SK-N-SH treated with all-trans-retinoic acid at 6 μM for 48 hours (cell line): ENCODE data around the gene KRT36.

Source experiments
- ATAC-seq: fragments of 200-7000 bp; cut with Tn5 transposase; 3 replicates; pipeline ENCODE4 v1.9.1; 2020; ENCODE audit warnings: mild to moderate bottlenecking, moderate library complexity
- ARNTL ChIP-seq: fragments of 450-650 bp; formaldehyde crosslinking; IDR thresholded peaks from 2 replicates; pipeline ENCODE4 v1.5.0; 2020; ENCODE audit warnings: low read depth, mild to moderate bottlenecking, moderate library complexity, borderline replicate concordance
- BACH2 ChIP-seq: fragments of 250-450 bp; sonication (Bioruptor Pico); IDR thresholded peaks from 2 replicates; pipeline ENCODE4 v1.9.0; 2021; ENCODE audit warnings: mild to moderate bottlenecking, borderline replicate concordance
- CREB5 ChIP-seq: fragments of 250-450 bp; sonication (Bioruptor Pico); IDR thresholded peaks from 2 replicates; pipeline ENCODE4 v1.5.1; 2020; ENCODE audit warnings: low read depth, mild to moderate bottlenecking, moderate library complexity
- CSDC2 ChIP-seq: fragments of 250-450 bp; sonication (Bioruptor Pico); IDR thresholded peaks from 2 replicates; pipeline ENCODE4 v1.5.0; 2020; ENCODE audit warnings: mild to moderate bottlenecking, moderate library complexity
- CSRNP3 ChIP-seq: fragments of 250-450 bp; sonication (Bioruptor Pico); IDR thresholded peaks from 2 replicates; pipeline ENCODE4 v1.5.1; 2021; ENCODE audit warnings: mild to moderate bottlenecking, moderate library complexity
- GLIS3 ChIP-seq: fragments of 250-450 bp; sonication (Bioruptor Pico); IDR thresholded peaks from 2 replicates; pipeline ENCODE4 v1.5.0; 2020; ENCODE audit warnings: mild to moderate bottlenecking, moderate library complexity
- ISL1 ChIP-seq: fragments of 250-450 bp; sonication (Bioruptor Pico); IDR thresholded peaks from 2 replicates; pipeline ENCODE4 v2.1.2; 2022; ENCODE audit warnings: mild to moderate bottlenecking, moderate library complexity
- OSR1 ChIP-seq: fragments of 250-450 bp; sonication (Bioruptor Pico); IDR thresholded peaks from 2 replicates; pipeline ENCODE4 v1.8.0; 2022; ENCODE audit warnings: moderate library complexity, mild to moderate bottlenecking, inconsistent platforms
- PPARA ChIP-seq: fragments of 250-450 bp; sonication (Bioruptor Pico); IDR thresholded peaks from 2 replicates; pipeline ENCODE4 v1.5.0; 2020; ENCODE audit warnings: mild to moderate bottlenecking, borderline replicate concordance
- SNAI2 ChIP-seq: fragments of 250-450 bp; sonication (Bioruptor Pico); IDR thresholded peaks from 2 replicates; pipeline ENCODE4 v1.5.0; 2020; ENCODE audit warnings: mild to moderate bottlenecking, moderate library complexity
- TCF4 ChIP-seq: fragments of 250-450 bp; sonication (Bioruptor Pico); IDR thresholded peaks from 2 replicates; pipeline ENCODE4 v1.8.0; 2021; ENCODE audit warnings: mild to moderate bottlenecking, moderate library complexity, borderline replicate concordance
- TOX ChIP-seq: fragments of 250-450 bp; sonication (Bioruptor Pico); IDR thresholded peaks from 2 replicates; pipeline ENCODE4 v1.8.0; 2021; ENCODE audit warnings: mild to moderate bottlenecking, moderate library complexity, borderline replicate concordance
- TSHZ2 ChIP-seq: fragments of 250-450 bp; sonication (Bioruptor Pico); IDR thresholded peaks from 2 replicates; pipeline ENCODE4 v1.5.0; 2020; ENCODE audit warnings: mild to moderate bottlenecking, moderate library complexity
- ZC3H10 ChIP-seq: fragments of 250-450 bp; sonication (Bioruptor Pico); IDR thresholded peaks from 2 replicates; pipeline ENCODE4 v1.5.1; 2021; ENCODE audit warnings: mild to moderate bottlenecking, moderate library complexity
- ZFP3 ChIP-seq: fragments of 250-450 bp; sonication (Bioruptor Pico); IDR thresholded peaks from 2 replicates; pipeline ENCODE4 v1.5.0; 2020; ENCODE audit warnings: mild to moderate bottlenecking, moderate library complexity
- ZFP30 ChIP-seq: fragments of 450-650 bp; formaldehyde crosslinking; IDR thresholded peaks from 2 replicates; pipeline ENCODE4 v1.5.0; 2022; ENCODE audit warnings: mild to moderate bottlenecking, moderate library complexity
- ZNF565 ChIP-seq: fragments of 450-650 bp; formaldehyde crosslinking; conservative IDR thresholded peaks from 2 replicates; pipeline ENCODE4 v1.5.0; 2020; ENCODE audit warnings: low read depth, mild to moderate bottlenecking, moderate library complexity
- ZNF8 ChIP-seq: fragments of 450-650 bp; formaldehyde crosslinking; IDR thresholded peaks from 2 replicates; pipeline ENCODE4 v1.5.0; 2020; ENCODE audit warnings: mild to moderate bottlenecking, moderate library complexity
- TF ChIP-seq, protein P1 (sequence below): fragments of 250-450 bp; sonication (Bioruptor Pico); IDR thresholded peaks from 2 replicates; pipeline ENCODE4 v1.8.0; 2021; ENCODE audit warnings: low read depth, mild to moderate bottlenecking, moderate library complexity, borderline replicate concordance

KRT36 gene

GRCh38 chr17:41523225-41523593 is 33.5 kb upstream of the KRT36 start:
- ATAC-seq: no peak
- TF ChIP-seq BACH2 (no peak), ZFP3 (CRISPR knock-in tag) (no peak), TCF4 (CRISPR knock-in tag) (no peak), OSR1 (CRISPR knock-in tag) (no peak), ZNF8 (CRISPR knock-in tag) (no peak), TSHZ2 (no peak)

GRCh38 chr17:41522301-41523224 is 32.9 kb upstream of the KRT36 start:
- ATAC-seq: no peak
- TF ChIP-seq PPARA (CRISPR knock-in tag): no peak
- TF ChIP-seq TSHZ2: no peak
- TF ChIP-seq CSRNP3 (CRISPR knock-in tag): no peak
- no peak for TF ChIP-seq OSR1 (CRISPR knock-in tag)
- no peak for TF ChIP-seq CSDC2
- TF ChIP-seq ISL1 (CRISPR knock-in tag): no peak
- no peak for TF ChIP-seq BACH2
- no peak for TF ChIP-seq CREB5 (CRISPR knock-in tag)
- TF ChIP-seq ZNF565 (CRISPR knock-in tag): no peak
- no peak for TF ChIP-seq ARNTL
- no peak for TF ChIP-seq TOX (CRISPR knock-in tag)
- TF ChIP-seq, protein P1, sequence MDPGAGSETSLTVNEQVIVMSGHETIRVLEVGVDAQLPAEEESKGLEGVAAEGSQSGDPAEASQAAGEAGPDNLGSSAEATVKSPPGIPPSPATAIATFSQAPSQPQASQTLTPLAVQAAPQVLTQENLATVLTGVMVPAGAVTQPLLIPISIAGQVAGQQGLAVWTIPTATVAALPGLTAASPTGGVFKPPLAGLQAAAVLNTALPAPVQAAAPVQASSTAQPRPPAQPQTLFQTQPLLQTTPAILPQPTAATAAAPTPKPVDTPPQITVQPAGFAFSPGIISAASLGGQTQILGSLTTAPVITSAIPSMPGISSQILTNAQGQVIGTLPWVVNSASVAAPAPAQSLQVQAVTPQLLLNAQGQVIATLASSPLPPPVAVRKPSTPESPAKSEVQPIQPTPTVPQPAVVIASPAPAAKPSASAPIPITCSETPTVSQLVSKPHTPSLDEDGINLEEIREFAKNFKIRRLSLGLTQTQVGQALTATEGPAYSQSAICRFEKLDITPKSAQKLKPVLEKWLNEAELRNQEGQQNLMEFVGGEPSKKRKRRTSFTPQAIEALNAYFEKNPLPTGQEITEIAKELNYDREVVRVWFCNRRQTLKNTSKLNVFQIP: no peak
- TF ChIP-seq TCF4 (CRISPR knock-in tag): no peak
- no peak for TF ChIP-seq SNAI2 (CRISPR knock-in tag)
- TF ChIP-seq ZNF8 (CRISPR knock-in tag): no peak

DNA sequence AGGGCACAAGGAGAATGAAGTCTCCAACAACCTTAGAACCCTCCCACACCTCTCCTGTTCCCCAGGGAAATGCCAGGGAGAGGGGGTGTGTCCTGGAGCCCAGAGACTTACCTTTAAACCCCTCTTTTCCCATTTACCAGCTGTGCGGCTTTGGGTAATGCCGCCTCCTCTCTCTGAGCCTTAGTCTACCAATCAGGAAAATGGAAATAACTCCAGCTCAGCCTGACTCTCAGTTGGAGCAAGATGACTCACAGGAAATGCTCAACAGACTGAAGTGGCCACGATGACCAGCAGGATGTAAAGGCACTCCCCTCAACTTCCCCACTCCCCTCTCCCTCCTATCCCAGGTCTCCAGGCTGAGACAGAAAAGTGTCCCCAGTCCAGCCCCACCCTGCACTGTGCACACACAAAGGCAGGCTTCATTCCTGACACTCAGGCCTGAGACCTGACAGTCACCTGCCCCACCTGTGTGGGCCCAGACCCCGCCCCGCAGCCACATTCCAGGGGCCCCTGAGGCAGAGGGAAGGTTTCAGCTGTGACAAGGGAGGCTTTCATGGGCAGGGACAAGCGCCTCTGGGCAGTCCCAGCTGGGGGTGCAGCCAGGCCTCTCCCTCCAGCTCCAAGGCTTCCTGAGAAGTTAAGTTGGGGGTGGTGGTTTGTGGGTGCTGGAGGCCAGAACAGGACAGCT is 32.0 kb upstream of the KRT36 start:
- ATAC-seq: peak; percentile 70
- TF ChIP-seq CSDC2 (no peak), TSHZ2 (no peak), TCF4 (CRISPR knock-in tag) (no peak), ZC3H10 (CRISPR knock-in tag) (no peak), ZNF8 (CRISPR knock-in tag) (no peak), ZFP30 (no peak), GLIS3 (CRISPR knock-in tag) (no peak), PPARA (CRISPR knock-in tag) (no peak), TOX (CRISPR knock-in tag) (no peak)
- TF ChIP-seq, protein P1: no peak
